Measurements from ENCODE around the gene UBC.
"Not testable (repeated sequence)": the region's sequence is repeated elsewhere in the genome, so short reads cannot be mapped to it uniquely, and the experiment has no call there.

UBC gene

GRCh38 chr12:124883263-124884130, 31.0 kb downstream of the UBC start:
- DNase-seq, result no peak

DNA sequence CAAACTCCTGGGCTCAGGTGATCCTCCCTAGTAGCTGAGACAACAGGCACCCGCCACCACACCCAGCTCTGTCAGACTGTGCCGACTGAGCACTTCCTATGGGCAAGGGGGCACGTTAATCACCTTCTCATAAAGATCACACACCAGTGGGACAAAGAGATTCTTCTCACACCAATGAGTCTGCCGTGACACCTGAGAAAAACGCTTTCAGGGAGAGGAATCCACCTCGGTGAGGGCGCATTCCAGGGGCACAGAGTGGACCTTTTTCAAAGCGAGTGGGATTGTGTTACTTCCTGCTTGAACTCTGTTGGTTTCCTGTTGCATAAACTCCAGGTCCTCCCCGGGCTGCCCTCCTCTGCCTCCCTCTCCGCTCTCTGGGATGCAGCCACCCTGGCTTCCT, 33.3 kb downstream of the UBC start:
- no peak for DNase-seq

DNA sequence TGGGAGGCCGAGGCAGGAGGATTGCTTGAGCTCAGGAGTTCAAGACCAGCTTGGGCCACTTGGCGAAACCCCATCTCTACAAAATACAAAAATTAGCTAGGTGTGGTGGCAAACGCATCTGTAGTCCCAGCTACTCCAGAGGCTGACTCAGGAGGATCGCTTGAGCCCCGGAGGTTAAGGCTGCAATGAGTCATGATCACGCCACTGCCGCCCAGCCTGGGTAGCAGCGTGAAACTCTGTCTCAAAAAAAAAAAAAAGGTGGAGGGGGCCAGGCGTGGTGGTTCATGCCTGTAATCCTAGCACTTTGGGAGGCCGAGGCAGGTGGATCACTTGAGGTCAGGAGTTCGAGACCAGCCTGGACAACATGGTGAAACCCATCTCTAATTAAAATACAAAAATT, 34.1 kb downstream of the UBC start:
- not testable (repeated sequence) for DNase-seq

GRCh38 chr12:124878795-124879516, 35.5 kb downstream of the UBC start:
- no peak for DNase-seq

GRCh38 chr12:124877423-124877822, 37.0 kb downstream of the UBC start:
- DNase-seq, result no peak

DNA sequence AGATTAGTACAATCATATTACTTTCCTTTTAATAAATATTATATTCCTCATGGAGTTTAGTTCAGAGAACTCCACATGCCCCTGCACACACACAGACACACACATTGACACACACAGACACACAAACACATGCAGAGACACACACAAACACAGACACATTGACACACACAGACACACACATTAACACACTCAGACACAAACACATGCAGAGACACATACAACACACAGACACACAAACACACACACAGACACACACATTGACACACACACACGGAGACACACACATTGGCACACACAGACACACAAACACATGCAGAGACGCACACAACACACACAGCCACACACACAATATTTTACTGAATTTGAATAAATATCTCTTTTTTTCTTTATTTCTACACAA, 38.3 kb downstream of the UBC start:
- DNase-seq, result no peak

DNA sequence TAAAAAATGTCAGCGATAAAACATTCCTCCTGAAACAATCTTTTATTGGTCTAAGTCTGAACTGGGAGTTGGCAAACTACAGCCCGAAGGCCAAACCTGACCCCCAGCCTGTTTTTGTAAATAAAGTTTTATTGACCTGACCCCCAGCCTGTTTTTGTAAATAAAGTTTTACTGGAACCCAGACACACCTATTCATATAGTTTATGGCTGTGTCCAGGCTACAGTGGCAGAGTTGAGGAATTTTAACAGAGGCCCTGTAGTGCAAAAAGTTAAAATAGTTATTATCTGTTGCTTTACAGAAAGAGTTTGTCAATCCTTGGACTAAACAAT, 38.7 kb downstream of the UBC start:
- no peak for DNase-seq

DNA sequence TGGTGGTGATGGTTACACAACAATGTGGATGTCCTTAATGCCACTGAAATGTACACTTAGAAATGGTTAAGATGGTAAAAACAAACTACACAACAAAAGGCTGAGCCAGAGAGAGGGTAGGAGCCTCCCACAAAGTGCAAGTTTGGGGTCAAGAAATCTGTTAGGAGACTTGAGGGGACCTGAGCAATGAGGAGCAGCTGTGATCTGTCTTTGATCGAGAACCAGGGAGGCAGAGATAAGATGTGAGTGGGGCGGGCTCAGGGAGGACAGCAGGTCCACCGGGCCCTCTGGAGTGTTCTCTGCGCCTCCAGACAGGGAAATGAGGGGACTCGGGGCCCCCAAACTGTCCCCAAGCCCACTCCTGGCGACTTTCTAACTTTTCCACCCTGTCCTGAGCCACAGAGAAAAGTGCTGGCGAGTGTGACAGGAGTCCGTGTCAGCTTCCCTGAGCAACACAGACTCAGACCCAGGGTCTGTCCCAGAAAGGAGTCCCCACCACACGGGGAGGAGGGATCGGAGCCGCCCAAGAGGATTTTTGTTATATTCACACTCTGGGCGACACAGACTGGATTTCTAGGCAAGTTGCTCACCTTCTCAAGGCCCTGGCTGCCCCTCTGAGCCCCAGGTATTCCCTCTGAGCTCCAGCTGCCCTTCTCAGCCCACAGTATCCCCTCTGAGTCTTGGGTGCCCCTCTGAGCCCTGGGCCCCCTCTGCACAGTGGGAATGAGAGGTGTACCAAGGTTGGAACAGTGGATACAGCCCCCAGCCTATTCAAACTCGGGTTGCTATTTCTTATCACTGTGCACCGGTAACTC, 39.3 kb downstream of the UBC start:
- DNase-seq, result no peak

- no peak for DNase-seq
Observed at GRCh38 chr12:124874188-124874587, 40.3 kb downstream of the UBC start.

- DNase-seq, result no peak
Observed at GRCh38 chr12:124872068-124872719, 42.3 kb downstream of the UBC start.

DNA sequence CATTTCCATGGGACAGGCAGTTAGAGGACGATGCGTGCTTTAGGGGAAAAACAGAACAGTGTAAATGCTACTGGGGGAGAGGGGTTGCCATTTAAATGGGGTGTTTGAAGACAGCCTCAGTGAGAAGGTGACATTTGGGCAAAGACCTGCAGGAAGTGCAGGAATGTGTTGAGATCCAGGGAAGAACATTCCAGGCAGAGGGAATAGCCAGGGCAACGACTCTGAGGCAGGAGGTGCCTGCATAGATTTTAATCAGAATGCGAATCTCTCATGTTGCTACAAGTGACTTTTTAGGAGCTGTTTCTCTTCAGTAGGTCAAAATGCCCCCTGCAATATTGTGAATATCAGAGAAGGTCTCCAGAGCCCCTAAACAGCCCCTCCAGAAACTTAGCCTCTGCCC, 43.2 kb downstream of the UBC start:
- no peak for DNase-seq

DNA sequence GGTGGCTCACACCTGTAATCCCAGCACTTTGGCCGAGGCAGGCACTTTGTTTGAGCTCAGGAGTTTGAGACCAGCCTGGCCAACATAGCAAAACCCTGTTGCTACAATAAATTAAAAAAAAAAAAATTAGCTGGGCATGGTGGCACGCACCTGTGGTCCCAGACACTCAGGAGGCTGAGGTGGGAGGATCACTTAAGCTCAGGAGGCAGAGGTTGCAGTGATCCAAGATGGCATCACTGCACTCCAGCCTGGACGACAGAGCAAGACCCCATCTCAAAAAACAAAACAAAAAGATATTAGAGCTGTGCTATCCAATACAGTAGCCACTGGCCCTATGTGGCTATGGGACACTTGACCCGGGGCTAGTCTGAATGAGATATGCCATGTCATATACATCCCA, 43.9 kb downstream of the UBC start:
- no peak for DNase-seq

- no peak for DNase-seq
Observed at GRCh38 chr12:124869059-124869665, 45.3 kb downstream of the UBC start.

- no peak for DNase-seq
Observed at GRCh38 chr12:124868252-124869058, 46.0 kb downstream of the UBC start.

DNA sequence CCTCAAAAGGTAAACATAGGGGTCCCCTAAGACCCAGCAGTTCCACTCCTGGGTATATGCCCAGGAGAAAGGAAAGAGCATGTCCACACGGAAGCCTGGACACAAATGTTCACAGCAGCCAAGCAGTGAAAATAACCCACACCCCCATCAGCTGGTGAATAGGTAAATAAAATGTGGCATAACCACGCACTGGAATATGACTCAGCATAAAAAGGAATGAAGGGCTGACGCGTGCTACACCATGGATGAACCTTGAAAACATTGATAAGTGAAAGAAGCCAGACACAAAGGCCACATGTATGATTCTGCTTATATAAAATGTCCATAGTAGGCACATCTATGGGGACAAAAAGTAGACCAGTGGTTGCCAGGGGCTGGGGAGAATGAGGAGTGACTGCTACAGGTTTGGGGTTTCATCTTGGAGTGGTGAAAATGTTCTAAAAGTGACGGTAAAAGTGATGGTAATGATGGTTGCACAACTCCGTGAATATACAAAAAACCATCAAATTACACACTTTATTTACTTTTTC, 47.0 kb downstream of the UBC start:
- no peak for DNase-seq

DNA sequence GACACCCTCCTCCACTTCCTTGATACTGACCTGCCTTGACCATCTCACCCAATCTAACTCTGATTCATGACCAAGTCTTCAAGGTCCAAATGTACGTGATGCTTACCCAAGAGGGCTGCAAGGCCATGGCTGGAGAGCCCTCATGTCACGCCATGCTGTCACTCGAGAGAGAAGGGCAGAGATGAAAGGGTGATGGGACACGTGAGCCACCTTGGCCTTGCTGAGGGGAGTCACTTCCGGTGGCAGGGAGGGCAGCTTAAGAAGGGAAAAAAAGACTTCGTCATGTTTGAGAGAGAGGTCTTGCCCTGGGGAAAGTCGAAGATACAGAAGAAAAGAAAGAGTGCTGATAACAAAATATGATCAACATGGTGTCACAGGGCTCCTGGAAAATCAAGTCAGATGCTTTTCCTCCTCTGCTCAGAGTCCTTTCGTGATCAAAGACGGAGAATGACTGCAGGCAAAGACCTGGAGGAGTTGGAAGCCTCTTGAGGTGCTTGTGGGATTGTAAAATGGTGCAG, 47.5 kb downstream of the UBC start:
- no peak for DNase-seq

DNA sequence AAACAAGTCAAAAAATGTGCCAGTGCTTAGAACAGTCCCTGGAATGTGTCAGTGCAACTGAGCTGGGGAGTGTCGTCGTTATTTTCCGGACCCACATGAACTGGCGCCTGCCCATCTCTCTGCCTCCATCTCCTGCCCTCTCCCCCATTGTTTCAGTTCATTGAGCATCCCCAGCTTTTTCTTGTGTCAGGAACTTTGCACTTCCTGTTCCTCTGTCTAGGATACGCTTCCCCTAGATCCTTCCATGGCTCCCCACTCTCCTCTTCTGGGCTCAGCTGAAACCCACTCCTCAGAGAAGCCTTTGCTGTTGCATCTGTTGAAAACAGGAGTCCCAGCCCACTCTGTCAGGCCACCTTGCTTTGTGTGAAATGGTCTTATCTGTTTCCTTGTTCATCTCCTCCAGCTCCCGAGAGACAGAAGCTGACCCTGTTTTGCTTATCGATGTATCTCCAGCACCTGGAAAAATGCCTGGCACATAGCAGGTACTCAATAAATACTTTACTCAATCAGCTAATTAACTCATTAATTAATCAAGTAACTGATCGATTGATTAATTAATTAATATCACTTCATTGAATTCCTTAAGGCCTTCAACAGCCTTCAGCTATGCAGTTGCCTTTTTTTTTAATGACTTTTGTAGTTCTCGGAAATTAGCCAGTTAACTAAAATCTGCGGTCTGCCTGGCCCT, 48.1 kb downstream of the UBC start:
- no peak for DNase-seq

GRCh38 chr12:124865728-124866127, 48.7 kb downstream of the UBC start:
- DNase-seq, result no peak

DNA sequence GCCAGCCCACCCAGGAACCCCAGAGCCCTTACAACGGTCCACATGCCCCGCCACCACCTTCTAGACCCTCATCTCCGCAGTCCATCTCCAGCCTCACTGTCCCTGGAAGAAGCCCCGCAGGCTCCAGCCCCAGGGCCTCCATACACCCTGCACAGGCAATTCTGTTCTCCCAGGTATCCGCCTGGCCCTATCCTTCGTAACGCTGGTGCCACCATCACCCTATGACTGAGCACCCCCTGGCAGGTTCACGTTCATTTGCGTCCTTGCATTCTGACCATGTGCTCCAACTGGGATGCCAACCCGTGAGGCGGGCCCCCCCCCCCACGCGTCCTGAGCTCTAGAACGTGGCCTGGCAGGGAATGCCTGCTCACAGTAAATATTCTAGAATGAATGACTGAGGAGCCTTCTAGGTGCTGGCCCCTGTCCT, 50.1 kb downstream of the UBC start:
- no peak for DNase-seq

All from NCI-H1436 (cell line).